ENCODE data around the gene ARID1B.

ARID1B gene

DNA sequence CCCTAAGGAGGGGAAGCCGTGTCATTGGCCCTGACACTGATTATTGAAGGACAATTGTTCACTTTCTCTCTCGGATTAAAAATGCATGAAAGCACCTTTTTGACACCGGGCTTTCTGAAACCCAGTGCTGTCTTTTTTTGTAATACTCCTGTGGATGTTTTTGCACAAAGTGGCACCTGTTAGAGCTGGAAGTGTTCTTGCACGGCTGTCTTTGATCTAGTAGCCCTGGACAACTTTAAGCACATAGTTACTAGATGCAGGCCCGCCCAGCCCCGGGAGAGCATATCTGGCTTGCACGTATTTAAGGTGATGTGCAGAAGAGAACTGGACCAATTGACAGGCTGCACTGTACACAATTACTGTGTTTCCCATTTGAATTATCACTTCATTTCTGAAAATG is 72.6 kb downstream of the ARID1B start:
- H3K4me1 ChIP-seq (ENCODE audit: control insufficient read depth in 1 of 2, insufficient read depth in 1 of 2, low read depth in 1 of 2, low read length in 1 of 2) = no peaks in the 10 kb centered on the region
- H3K36me3 ChIP-seq = no peaks in the 10 kb centered on the region
- H3K27ac ChIP-seq = no peak overlapping the region
- no peak overlapping the region for H3K4me3 ChIP-seq (ENCODE audit: low read depth in 1 of 2, low read length in 1 of 2)
- TF ChIP-seq, protein P1, sequence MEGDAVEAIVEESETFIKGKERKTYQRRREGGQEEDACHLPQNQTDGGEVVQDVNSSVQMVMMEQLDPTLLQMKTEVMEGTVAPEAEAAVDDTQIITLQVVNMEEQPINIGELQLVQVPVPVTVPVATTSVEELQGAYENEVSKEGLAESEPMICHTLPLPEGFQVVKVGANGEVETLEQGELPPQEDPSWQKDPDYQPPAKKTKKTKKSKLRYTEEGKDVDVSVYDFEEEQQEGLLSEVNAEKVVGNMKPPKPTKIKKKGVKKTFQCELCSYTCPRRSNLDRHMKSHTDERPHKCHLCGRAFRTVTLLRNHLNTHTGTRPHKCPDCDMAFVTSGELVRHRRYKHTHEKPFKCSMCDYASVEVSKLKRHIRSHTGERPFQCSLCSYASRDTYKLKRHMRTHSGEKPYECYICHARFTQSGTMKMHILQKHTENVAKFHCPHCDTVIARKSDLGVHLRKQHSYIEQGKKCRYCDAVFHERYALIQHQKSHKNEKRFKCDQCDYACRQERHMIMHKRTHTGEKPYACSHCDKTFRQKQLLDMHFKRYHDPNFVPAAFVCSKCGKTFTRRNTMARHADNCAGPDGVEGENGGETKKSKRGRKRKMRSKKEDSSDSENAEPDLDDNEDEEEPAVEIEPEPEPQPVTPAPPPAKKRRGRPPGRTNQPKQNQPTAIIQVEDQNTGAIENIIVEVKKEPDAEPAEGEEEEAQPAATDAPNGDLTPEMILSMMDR (IDR thresholded peaks at IDR 0.05) = no peak
- H3K27me3 ChIP-seq = no peaks in the 10 kb centered on the region
- no peaks in the 10 kb centered on the region for H3K9me3 ChIP-seq

DNA sequence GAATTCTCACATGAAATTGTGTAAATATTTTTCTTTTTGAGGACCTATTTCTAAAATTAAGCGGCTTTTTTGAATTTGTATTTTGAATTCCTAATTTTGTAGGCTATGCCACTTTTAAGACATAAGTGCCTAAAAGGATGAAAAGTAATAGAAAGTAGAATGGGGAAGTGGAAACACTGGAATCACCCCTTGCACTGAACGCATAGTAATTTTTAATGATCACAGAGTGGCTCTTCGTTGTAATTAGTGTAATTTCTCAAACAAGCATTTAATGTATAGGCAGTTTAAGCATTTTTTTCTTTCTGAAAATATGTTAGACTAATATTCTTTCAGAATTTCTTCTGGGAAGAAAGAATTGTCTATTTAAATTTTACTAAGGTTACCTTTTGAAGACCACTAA is 73.2 kb downstream of the ARID1B start:
- TF ChIP-seq, protein P1 (IDR thresholded peaks at IDR 0.05) = no peak
- Histone ChIP-seq H3K9me3 (no peaks in the 10 kb centered on the region), H3K27ac (no peak overlapping the region), H3K36me3 (no peaks in the 10 kb centered on the region), H3K4me1 (ENCODE audit: control insufficient read depth in 1 of 2, insufficient read depth in 1 of 2, low read depth in 1 of 2, low read length in 1 of 2) (no peaks in the 10 kb centered on the region), H3K4me3 (ENCODE audit: low read depth in 1 of 2, low read length in 1 of 2) (no peak overlapping the region), H3K27me3 (no peaks in the 10 kb centered on the region)

DNA sequence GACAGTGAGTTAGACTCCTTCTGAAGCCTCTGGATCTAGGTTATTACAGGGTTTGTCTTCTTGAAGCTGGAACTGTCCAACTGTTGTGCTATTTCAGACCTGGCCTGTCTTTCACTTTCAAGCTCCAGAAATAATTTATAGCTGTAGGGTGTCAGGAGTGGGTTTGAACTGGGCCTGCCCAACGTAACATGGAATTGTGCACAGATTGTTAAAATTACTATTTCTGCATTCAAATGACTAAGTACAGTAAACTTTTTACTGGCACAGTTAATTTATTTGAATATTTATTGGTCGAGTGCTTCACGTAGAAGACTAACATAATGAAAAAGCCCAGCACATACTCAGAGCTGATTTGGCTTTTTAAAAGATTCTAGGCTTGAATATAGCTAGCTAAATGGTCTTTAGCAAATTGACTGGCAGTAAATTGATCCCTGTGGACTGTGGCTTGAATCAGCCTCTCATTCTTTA is 74.3 kb downstream of the ARID1B start:
- Histone ChIP-seq H3K9me3 (no peaks in the 10 kb centered on the region), H3K27me3 (no peaks in the 10 kb centered on the region), H3K4me3 (ENCODE audit: low read depth in 1 of 2, low read length in 1 of 2) (no peak overlapping the region), H3K4me1 (ENCODE audit: control insufficient read depth in 1 of 2, insufficient read depth in 1 of 2, low read depth in 1 of 2, low read length in 1 of 2) (no peaks in the 10 kb centered on the region), H3K27ac (no peak overlapping the region), H3K36me3 (no peaks in the 10 kb centered on the region)
- TF ChIP-seq, protein P1 (IDR thresholded peaks at IDR 0.05) = no peak

DNA sequence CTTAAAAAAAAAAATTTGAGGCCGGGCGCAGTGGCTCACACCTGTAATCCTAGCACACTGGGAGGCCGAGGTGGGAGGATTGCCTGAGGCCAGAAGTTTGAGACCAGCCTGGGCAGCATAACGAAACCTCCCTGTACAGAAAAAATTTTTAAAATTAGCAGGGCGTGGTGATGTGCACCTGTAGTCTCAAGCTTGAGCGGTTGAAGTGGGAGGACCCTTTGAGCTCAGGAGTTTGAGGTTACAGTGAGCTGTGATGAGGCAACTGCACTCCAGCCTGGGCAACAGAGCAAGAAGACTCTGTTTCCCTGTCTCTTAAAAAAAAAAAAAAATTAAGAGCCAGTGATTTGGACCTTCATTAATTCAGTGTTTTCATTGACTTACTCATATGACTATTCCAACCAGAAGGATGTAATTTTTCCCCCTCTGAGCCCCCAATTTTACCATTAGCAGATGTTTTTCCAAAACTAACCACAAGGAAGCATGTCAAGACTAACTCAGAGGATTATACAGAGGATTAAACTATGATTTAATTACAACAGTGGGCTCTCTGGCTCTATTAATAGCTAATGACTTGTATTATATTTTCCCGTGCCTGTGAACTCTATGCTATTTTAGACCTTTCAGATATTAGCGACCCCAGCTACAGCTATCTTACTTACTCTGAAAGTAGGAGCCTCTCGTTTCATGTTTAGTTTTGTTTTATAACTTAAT is 75.1 kb downstream of the ARID1B start:
- H3K27ac ChIP-seq = no peak overlapping the region
- TF ChIP-seq, protein P1 (IDR thresholded peaks at IDR 0.05) = no peak
- no peak overlapping the region for H3K4me3 ChIP-seq (ENCODE audit: low read depth in 1 of 2, low read length in 1 of 2)

DNA sequence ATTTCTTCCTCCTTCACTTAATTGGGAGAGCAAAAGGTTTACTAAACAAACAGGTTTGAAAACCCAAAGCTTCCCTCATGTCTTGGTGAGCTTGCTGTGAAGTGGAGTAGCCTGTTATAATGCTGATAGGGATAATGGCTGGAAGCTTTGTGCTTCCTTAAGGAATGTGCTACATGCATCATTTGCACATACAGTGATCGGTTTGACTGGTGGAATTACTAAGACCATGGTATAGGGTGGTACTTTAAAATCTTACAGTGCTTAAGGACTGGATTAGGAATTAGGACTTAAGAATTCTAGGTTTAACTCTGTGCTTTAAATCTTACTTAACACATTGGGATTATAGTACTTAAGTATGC is 75.7 kb downstream of the ARID1B start:
- no peaks in the 10 kb centered on the region for H3K9me3 ChIP-seq
- no peak overlapping the region for H3K27ac ChIP-seq
- H3K4me3 ChIP-seq (ENCODE audit: low read depth in 1 of 2, low read length in 1 of 2) = no peak overlapping the region
- no peaks in the 10 kb centered on the region for H3K27me3 ChIP-seq
- TF ChIP-seq, protein P1 (IDR thresholded peaks at IDR 0.05) = no peak
- H3K4me1 ChIP-seq (ENCODE audit: control insufficient read depth in 1 of 2, insufficient read depth in 1 of 2, low read depth in 1 of 2, low read length in 1 of 2) = no peaks in the 10 kb centered on the region
- no peaks in the 10 kb centered on the region for H3K36me3 ChIP-seq

More for the DNA sequence above, 75.1 kb downstream of the ARID1B start:
- no peaks in the 10 kb centered on the region for H3K36me3 ChIP-seq
- no peaks in the 10 kb centered on the region for H3K4me1 ChIP-seq (ENCODE audit: control insufficient read depth in 1 of 2, insufficient read depth in 1 of 2, low read depth in 1 of 2, low read length in 1 of 2)
- H3K9me3 ChIP-seq = no peaks in the 10 kb centered on the region
- no peaks in the 10 kb centered on the region for H3K27me3 ChIP-seq

Measured in neutrophil (primary cell).